ENCODE measurements around the gene LIMS3. TPM values are rescaled to one million over a fixed set of nuclear protein-coding genes. Genes with fewer than 3 reads are reported as not detected.
"Not testable (repeated sequence)": the region's sequence is repeated elsewhere in the genome, so short reads cannot be mapped to it uniquely, and the experiment has no call there.

Gene LIMS3
- total and polyA plus RNA-seq, 2 of the 8 experiments (the other 6 are each of a cell fraction or from before 2014, with no cell fraction given), result 2.7 TPM; not detected in 1

- CTCF ChIA-PET (ENCODE audit: partially characterized antibody); H3K14ac ChIP-seq (ENCODE audit: insufficient read length); H3K27ac ChIP-seq (ENCODE audit: low read depth, low read length); H3K18ac ChIP-seq (ENCODE audit: extremely low read depth, low read length); H2BK15ac ChIP-seq (ENCODE audit: low read length); H2BK12ac ChIP-seq (ENCODE audit: low read depth, low read length); H3K4me1 ChIP-seq (replicated peaks in 1 of 4; ENCODE audit: control insufficient read depth in 3 of 4, insufficient read depth in 4 of 4, low read length in 3 of 4); H3K4me2 ChIP-seq (ENCODE audit: insufficient read depth in 1 of 2, low read depth in 2 of 2, low read length in 2 of 2); H4K91ac ChIP-seq (replicated peaks; ENCODE audit: insufficient read length, low read length); H3K79me2 ChIP-seq (ENCODE audit: control insufficient read depth in 1 of 2, insufficient read depth in 2 of 2, low read length in 2 of 2); H3K36me3 ChIP-seq (ENCODE audit: control insufficient read depth in 2 of 4, insufficient read depth in 4 of 4, low read length in 3 of 4); H3K79me1 ChIP-seq (ENCODE audit: low read depth, low read length); H3K9ac ChIP-seq (replicated peaks in 1 of 4; ENCODE audit: extremely low read depth in 1 of 4, low read depth in 3 of 4, low read length in 3 of 4); H3K9me3 ChIP-seq (ENCODE audit: insufficient read depth in 2 of 2, low read depth in 1 of 2, low read length in 1 of 2); H2AFZ ChIP-seq (ENCODE audit: low read length); FAIRE-seq; H3K27me3 ChIP-seq (replicated peaks in 1 of 4; ENCODE audit: control insufficient read depth in 3 of 4, extremely low read depth in 1 of 4, insufficient read depth in 3 of 4, low read length in 3 of 4); H3K23ac ChIP-seq (ENCODE audit: insufficient read length); H2AK5ac ChIP-seq (ENCODE audit: low read depth, low read length); H2BK20ac ChIP-seq (ENCODE audit: low read length); H4K8ac ChIP-seq (ENCODE audit: extremely low read depth, insufficient read depth, low read length); H2BK120ac ChIP-seq (replicated peaks; ENCODE audit: low read depth, low read length); H3K23me2 ChIP-seq (ENCODE audit: low read depth, low read length); H3K4ac ChIP-seq (replicated peaks; ENCODE audit: insufficient read length, low read depth, low read length); H2BK5ac ChIP-seq (ENCODE audit: low read depth, low read length); H3K4me3 ChIP-seq (ENCODE audit: extremely low read depth in 1 of 4, insufficient read depth in 2 of 4, low read depth in 3 of 4, low read length in 4 of 4); POLR2A ChIA-PET (ENCODE audit: partially characterized antibody); DNase-seq (ENCODE audit: low read depth in 1 of 2, low spot score in 2 of 2); H4K5ac ChIP-seq (ENCODE audit: insufficient read length, low read depth, low read length); H3K56ac ChIP-seq (replicated peaks; ENCODE audit: insufficient read length, low read depth, low read length); H4K20me1 ChIP-seq (replicated peaks in 1 of 2; ENCODE audit: control insufficient read depth in 1 of 2, insufficient read depth in 2 of 2, low read length in 2 of 2): not testable (repeated sequence)
- no CpG with 5 or more reads among the region's 9 CpGs for WGBS, 2 experiments (ENCODE audit: extremely low coverage in 1 of 2, insufficient coverage in 1 of 2, insufficient read length in 1 of 2, insufficient replicate concordance in 2 of 2, low coverage in 1 of 2, low lambda C conversion rate in 2 of 2, missing lambda C conversion rate in 1 of 2)
Measured at GRCh38 chr2:109950146-109950843, 51.8 kb downstream of the LIMS3 start.

- DNase-seq (ENCODE audit: low read depth in 1 of 2, low spot score in 2 of 2); H2BK20ac ChIP-seq (ENCODE audit: low read length); H3K27ac ChIP-seq (ENCODE audit: low read depth, low read length); H3K4ac ChIP-seq (replicated peaks; ENCODE audit: insufficient read length, low read depth, low read length); H3K18ac ChIP-seq (ENCODE audit: extremely low read depth, low read length); H3K9ac ChIP-seq (replicated peaks in 1 of 4; ENCODE audit: extremely low read depth in 1 of 4, low read depth in 3 of 4, low read length in 3 of 4); H3K4me3 ChIP-seq (ENCODE audit: extremely low read depth in 1 of 4, insufficient read depth in 2 of 4, low read depth in 3 of 4, low read length in 4 of 4); H3K23me2 ChIP-seq (ENCODE audit: low read depth, low read length); H3K79me2 ChIP-seq (ENCODE audit: control insufficient read depth in 1 of 2, insufficient read depth in 2 of 2, low read length in 2 of 2); H4K5ac ChIP-seq (ENCODE audit: insufficient read length, low read depth, low read length); H2AK5ac ChIP-seq (ENCODE audit: low read depth, low read length); H3K14ac ChIP-seq (ENCODE audit: insufficient read length); H2AFZ ChIP-seq (ENCODE audit: low read length); H2BK12ac ChIP-seq (ENCODE audit: low read depth, low read length); H3K36me3 ChIP-seq (ENCODE audit: control insufficient read depth in 2 of 4, insufficient read depth in 4 of 4, low read length in 3 of 4); FAIRE-seq; H4K8ac ChIP-seq (ENCODE audit: extremely low read depth, insufficient read depth, low read length); H2BK120ac ChIP-seq (replicated peaks; ENCODE audit: low read depth, low read length); H3K56ac ChIP-seq (replicated peaks; ENCODE audit: insufficient read length, low read depth, low read length); CTCF ChIA-PET (ENCODE audit: partially characterized antibody); H3K4me2 ChIP-seq (ENCODE audit: insufficient read depth in 1 of 2, low read depth in 2 of 2, low read length in 2 of 2); H3K9me3 ChIP-seq (ENCODE audit: insufficient read depth in 2 of 2, low read depth in 1 of 2, low read length in 1 of 2); H3K79me1 ChIP-seq (ENCODE audit: low read depth, low read length); H2BK15ac ChIP-seq (ENCODE audit: low read length); H4K91ac ChIP-seq (replicated peaks; ENCODE audit: insufficient read length, low read length); H3K27me3 ChIP-seq (replicated peaks in 1 of 4; ENCODE audit: control insufficient read depth in 3 of 4, extremely low read depth in 1 of 4, insufficient read depth in 3 of 4, low read length in 3 of 4); H3K23ac ChIP-seq (ENCODE audit: insufficient read length); H2BK5ac ChIP-seq (ENCODE audit: low read depth, low read length); POLR2A ChIA-PET (ENCODE audit: partially characterized antibody); H3K4me1 ChIP-seq (replicated peaks in 1 of 4; ENCODE audit: control insufficient read depth in 3 of 4, insufficient read depth in 4 of 4, low read length in 3 of 4); H4K20me1 ChIP-seq (replicated peaks in 1 of 2; ENCODE audit: control insufficient read depth in 1 of 2, insufficient read depth in 2 of 2, low read length in 2 of 2): not testable (repeated sequence)
- WGBS, 2 experiments (ENCODE audit: extremely low coverage in 1 of 2, insufficient coverage in 1 of 2, insufficient read length in 1 of 2, insufficient replicate concordance in 2 of 2, low coverage in 1 of 2, low lambda C conversion rate in 2 of 2, missing lambda C conversion rate in 1 of 2), result no CpG with 5 or more reads among the region's 1 CpG
Measured at GRCh38 chr2:109963942-109964341, 65.5 kb downstream of the LIMS3 start.

All from H1 (cell line).